ENCODE data around the gene RPS21.

Gene RPS21

GRCh38 chr20:62410746-62411478, 24.0 kb downstream of the RPS21 start:
- TF ChIP-seq CTCF (conservative IDR thresholded peaks at IDR 0.05): no peak
- peak overlapping the region; percentile 67 for H3K27ac ChIP-seq

GRCh38 chr20:62411479-62412193, 24.7 kb downstream of the RPS21 start:
- H3K27ac ChIP-seq: no peak overlapping the region
- TF ChIP-seq CTCF (conservative IDR thresholded peaks at IDR 0.05): no peak

- H3K27ac ChIP-seq: no peak overlapping the region
- TF ChIP-seq CTCF (conservative IDR thresholded peaks at IDR 0.05): no peak
Observed at GRCh38 chr20:62412194-62413024, 25.5 kb downstream of the RPS21 start.

GRCh38 chr20:62413025-62413570, 26.2 kb downstream of the RPS21 start:
- no peak for TF ChIP-seq CTCF (conservative IDR thresholded peaks at IDR 0.05)
- no peak overlapping the region for H3K27ac ChIP-seq

- H3K27ac ChIP-seq: no peak overlapping the region
- peak; percentile 43 for TF ChIP-seq CTCF (conservative IDR thresholded peaks at IDR 0.05)
Observed at GRCh38 chr20:62413896-62414481, 27.1 kb downstream of the RPS21 start.

GRCh38 chr20:62415354-62416111, 28.6 kb downstream of the RPS21 start:
- H3K27ac ChIP-seq: no peak overlapping the region
- no peak for TF ChIP-seq CTCF (conservative IDR thresholded peaks at IDR 0.05)
